ENCODE measurements around the gene FAM76B. TPM values are rescaled to one million over a fixed set of nuclear protein-coding genes. Genes with fewer than 3 reads are reported as not detected.

The FAM76B gene
- total RNA-seq, 2 donors from 2014 or later, result 5.3 to 6.6 TPM

DNA sequence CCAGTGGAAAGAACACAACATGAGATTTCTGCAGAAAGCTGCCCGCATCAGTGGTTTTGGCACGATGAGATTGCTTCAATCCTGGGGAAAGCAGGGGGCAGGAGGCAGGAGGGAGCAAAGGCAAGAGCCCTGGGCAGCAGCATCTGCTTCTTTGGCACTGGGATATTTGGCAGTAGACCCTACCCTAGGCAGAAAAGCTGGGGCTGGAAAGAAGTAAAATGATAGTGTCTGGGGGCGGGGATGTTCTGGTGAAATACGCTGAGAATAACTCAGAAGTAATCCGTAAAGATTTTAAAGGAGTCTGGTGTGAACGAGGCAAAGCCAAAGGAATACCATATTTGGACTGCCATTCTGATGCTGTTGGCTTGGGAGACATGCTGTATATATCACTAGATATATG is 62.0 kb downstream of the FAM76B start:
- TF ChIP-seq, protein P1, sequence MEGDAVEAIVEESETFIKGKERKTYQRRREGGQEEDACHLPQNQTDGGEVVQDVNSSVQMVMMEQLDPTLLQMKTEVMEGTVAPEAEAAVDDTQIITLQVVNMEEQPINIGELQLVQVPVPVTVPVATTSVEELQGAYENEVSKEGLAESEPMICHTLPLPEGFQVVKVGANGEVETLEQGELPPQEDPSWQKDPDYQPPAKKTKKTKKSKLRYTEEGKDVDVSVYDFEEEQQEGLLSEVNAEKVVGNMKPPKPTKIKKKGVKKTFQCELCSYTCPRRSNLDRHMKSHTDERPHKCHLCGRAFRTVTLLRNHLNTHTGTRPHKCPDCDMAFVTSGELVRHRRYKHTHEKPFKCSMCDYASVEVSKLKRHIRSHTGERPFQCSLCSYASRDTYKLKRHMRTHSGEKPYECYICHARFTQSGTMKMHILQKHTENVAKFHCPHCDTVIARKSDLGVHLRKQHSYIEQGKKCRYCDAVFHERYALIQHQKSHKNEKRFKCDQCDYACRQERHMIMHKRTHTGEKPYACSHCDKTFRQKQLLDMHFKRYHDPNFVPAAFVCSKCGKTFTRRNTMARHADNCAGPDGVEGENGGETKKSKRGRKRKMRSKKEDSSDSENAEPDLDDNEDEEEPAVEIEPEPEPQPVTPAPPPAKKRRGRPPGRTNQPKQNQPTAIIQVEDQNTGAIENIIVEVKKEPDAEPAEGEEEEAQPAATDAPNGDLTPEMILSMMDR (IDR thresholded peaks at IDR 0.05), result no peak
- H3K4me3 ChIP-seq, result no peak overlapping the region
- H3K27ac ChIP-seq, result no peak overlapping the region

GRCh38 chr11:95727111-95727510 is 62.5 kb downstream of the FAM76B start:
- TF ChIP-seq, protein P1 (IDR thresholded peaks at IDR 0.05), result no peak
- Histone ChIP-seq H3K4me1 (no peaks in the 10 kb centered on the region), H3K36me3 (no peaks in the 10 kb centered on the region), H3K27ac (no peak overlapping the region), H3K4me3 (no peak overlapping the region), H3K9me3 (no peaks in the 10 kb centered on the region), H3K27me3 (no peaks in the 10 kb centered on the region)
- DNase-seq (ENCODE audit: low spot score), result no peak

More for the DNA sequence above, 62.0 kb downstream of the FAM76B start:
- no peaks in the 10 kb centered on the region for H3K9me3 ChIP-seq
- no peak for DNase-seq (ENCODE audit: low spot score)
- H3K4me1 ChIP-seq, result no peaks in the 10 kb centered on the region
- no peaks in the 10 kb centered on the region for H3K27me3 ChIP-seq
- no peaks in the 10 kb centered on the region for H3K36me3 ChIP-seq

- no peak for DNase-seq (ENCODE audit: low spot score)
- H3K36me3 ChIP-seq, result no peaks in the 10 kb centered on the region
- TF ChIP-seq, protein P1 (IDR thresholded peaks at IDR 0.05), result no peak
- no peak overlapping the region for H3K4me3 ChIP-seq
- H3K27me3 ChIP-seq, result no peaks in the 10 kb centered on the region
- no peak overlapping the region for H3K27ac ChIP-seq
- no peaks in the 10 kb centered on the region for H3K4me1 ChIP-seq
- H3K9me3 ChIP-seq, result no peaks in the 10 kb centered on the region
These were observed 64.4 kb downstream of the FAM76B start for GRCh38 chr11:95725196-95725595.

DNA sequence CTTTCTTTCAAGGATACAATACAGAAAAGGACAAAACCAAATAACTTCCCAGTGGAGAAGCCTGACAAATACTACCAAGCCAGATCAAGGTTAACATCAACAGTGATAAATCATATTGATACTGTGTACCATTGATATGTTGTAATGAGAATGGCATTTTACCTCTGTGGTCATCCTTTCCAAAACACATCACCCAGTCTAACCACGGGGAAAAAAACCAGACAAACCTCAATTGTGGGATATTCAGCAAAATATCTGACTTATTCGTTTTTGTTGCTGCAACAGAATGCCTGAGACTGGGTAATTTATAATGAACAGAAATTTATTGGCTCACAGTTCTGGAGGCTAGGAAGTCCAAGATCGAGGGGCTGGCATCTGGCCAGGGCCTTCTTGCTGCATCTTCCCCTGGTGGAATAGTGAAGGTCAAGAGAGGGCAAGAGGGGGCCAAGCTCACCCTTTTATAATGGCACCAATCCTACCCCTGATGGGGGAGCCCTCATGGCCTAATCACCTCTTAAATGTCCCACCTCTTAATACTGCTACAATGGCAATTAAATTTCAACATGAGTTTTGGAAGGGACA is 66.1 kb downstream of the FAM76B start:
- Histone ChIP-seq H3K9me3 (no peaks in the 10 kb centered on the region), H3K4me1 (no peaks in the 10 kb centered on the region), H3K27me3 (no peaks in the 10 kb centered on the region), H3K27ac (no peak overlapping the region), H3K4me3 (no peak overlapping the region), H3K36me3 (no peaks in the 10 kb centered on the region)
- DNase-seq (ENCODE audit: low spot score), result no peak
- TF ChIP-seq, protein P1 (IDR thresholded peaks at IDR 0.05), result no peak

DNA sequence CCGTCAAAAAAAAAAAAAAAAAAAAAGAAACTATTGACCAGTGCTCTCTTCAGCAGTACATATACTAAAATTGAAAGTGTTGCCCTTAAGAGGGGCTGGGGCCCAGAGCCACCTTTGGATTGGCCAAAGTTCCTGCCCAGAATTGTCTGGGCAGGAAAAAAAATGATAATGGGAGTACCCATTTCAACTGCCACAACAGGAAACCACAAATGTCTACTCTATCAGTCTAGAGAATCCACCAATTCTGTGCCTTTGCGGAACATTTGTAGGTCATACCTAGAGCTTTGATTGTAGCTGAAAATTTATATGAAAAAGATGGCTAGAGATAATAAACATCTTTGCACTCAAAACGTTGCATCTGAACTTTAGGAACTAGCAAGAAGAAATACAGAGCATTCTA is 69.4 kb downstream of the FAM76B start:
- H3K4me1 ChIP-seq, result no peaks in the 10 kb centered on the region
- H3K27me3 ChIP-seq, result no peaks in the 10 kb centered on the region
- H3K27ac ChIP-seq, result no peak overlapping the region
- H3K36me3 ChIP-seq, result no peaks in the 10 kb centered on the region
- TF ChIP-seq, protein P1 (IDR thresholded peaks at IDR 0.05), result no peak
- H3K4me3 ChIP-seq, result no peak overlapping the region
- no peak for DNase-seq (ENCODE audit: low spot score)
- H3K9me3 ChIP-seq, result no peaks in the 10 kb centered on the region

Other genes with a start within 250 kb of the FAM76B start
- 10 to 100 TPM; 16.1 to 20.0 TPM for gene CEP57, start 716 bp upstream of the FAM76B start, total RNA-seq
- gene MTMR2, start 134.3 kb upstream of the FAM76B start, total RNA-seq, result 10 to 100 TPM; 14.9 to 15.3 TPM